Erythroblast (primary cell): ENCODE data around the gene DOCK9.

Experiments
- GATA1 ChIP-seq: IDR thresholded peaks from 2 replicates; pipeline ENCODE4 v1.6.1; 2011; ENCODE audit warnings: low read depth, mild to moderate bottlenecking, control low read depth, low read length, moderate library complexity
- POLR2A ChIP-seq: IDR thresholded peaks from 2 replicates; pipeline ENCODE4 v1.6.1; 2011; ENCODE audit warnings: mild to moderate bottlenecking, low read length

DNA sequence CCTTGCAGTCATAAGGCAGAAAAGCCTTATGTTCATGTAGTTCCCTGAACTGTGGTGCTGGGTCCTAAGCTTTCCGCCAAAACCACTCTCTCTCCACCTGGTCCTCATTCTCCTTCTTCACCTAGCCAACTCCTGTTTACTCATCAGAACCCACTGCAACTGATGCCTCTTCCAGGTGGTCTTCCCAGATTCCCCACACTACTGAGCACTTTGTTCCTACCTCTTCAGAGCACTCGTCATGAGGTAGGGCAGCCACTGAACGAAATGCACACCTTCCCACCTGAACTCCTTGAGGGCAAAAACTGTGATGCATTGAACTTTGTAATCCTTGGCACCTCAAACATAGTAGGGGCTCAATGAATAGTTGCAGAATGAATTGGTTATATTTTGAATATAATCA, 100.4 kb downstream of the DOCK9 start:
- TF ChIP-seq POLR2A (no peak), GATA1 (no peak)
